ENCODE data around the gene NFU1.
"Not testable (repeated sequence)": the region's sequence is repeated elsewhere in the genome, so short reads cannot be mapped to it uniquely, and the experiment has no call there.

NFU1 gene

GRCh38 chr2:69387770-69388481, 49.3 kb downstream of the NFU1 start:
- DNase-seq = peak in 1 of 56 donors; percentile 20

- peak; percentile 32 to 94 (median 83) for DNase-seq
These were observed 50.2 kb downstream of the NFU1 start, which contains the start of gene GFPT1 for GRCh38 chr2:69386789-69387734. GFPT1 (minus strand) TSS chr2:69387227; CDS start chr2:69387071, 156 bp downstream.

- DNase-seq = no peak
These were observed 50.9 kb downstream of the NFU1 start for GRCh38 chr2:69386360-69386759.

- no peak for DNase-seq
These were observed 51.6 kb downstream of the NFU1 start for GRCh38 chr2:69385443-69386151.

- DNase-seq = no peak
These were observed 52.6 kb downstream of the NFU1 start for GRCh38 chr2:69384618-69385081.

- no peak for DNase-seq
These were observed 53.9 kb downstream of the NFU1 start for GRCh38 chr2:69383176-69383812.

- no peak for DNase-seq
These were observed 54.7 kb downstream of the NFU1 start for GRCh38 chr2:69382547-69382946.

GRCh38 chr2:69381337-69381737, 55.9 kb downstream of the NFU1 start:
- DNase-seq = no peak

- no peak for DNase-seq
These were observed 56.9 kb downstream of the NFU1 start for GRCh38 chr2:69380072-69380917.

- DNase-seq = no peak
These were observed 60.8 kb downstream of the NFU1 start for GRCh38 chr2:69376403-69376802.

- DNase-seq = peak in 2 of 56 donors; percentile 8 to 19
These were observed 61.5 kb downstream of the NFU1 start for GRCh38 chr2:69375494-69376353.

GRCh38 chr2:69372767-69373166, 64.5 kb downstream of the NFU1 start:
- no peak for DNase-seq

GRCh38 chr2:69369802-69370201, 67.4 kb downstream of the NFU1 start:
- no peak for DNase-seq

GRCh38 chr2:69368588-69368987, 68.6 kb downstream of the NFU1 start:
- DNase-seq = no peak

- no peak for DNase-seq
These were observed 77.9 kb downstream of the NFU1 start for GRCh38 chr2:69359371-69359770.

GRCh38 chr2:69358914-69359313, 78.3 kb downstream of the NFU1 start:
- no peak for DNase-seq

- no peak for DNase-seq
These were observed 80.8 kb downstream of the NFU1 start for GRCh38 chr2:69356471-69356870.

- DNase-seq = not testable (repeated sequence)
These were observed 82.3 kb downstream of the NFU1 start for GRCh38 chr2:69354976-69355375.

GRCh38 chr2:69353360-69353759, 83.9 kb downstream of the NFU1 start:
- DNase-seq = no peak

All from amygdala (tissue), 56 donors.